Smooth muscle cell (in vitro differentiated cells): ENCODE measurements around the gene UGT1A8. TPM values are rescaled to one million over a fixed set of nuclear protein-coding genes. Genes with fewer than 3 reads are reported as not detected.

Source experiments
- DNase-seq: peaks from one replicate; lab custom pipeline; 2025; ENCODE audit not compliant: unreplicated experiment; lab: John Stamatoyannopoulos, UW
- H2AFZ ChIP-seq: fragments of 200-600 bp; sonication (generic); 2 replicates; pipeline ENCODE4 v1.6.0; 2016; ENCODE audit warnings: antibody characterized with exemption, low read depth, mild to moderate bottlenecking
- H3F3A ChIP-seq: fragments of 200-600 bp; sonication (generic); 2 replicates; pipeline ENCODE4 v1.6.0; 2017; ENCODE audit warnings: antibody characterized with exemption, low read depth
- H3K27ac ChIP-seq: fragments of 200-600 bp; sonication (generic); 2 replicates; pipeline ENCODE4 v1.5.1; 2016; ENCODE audit warnings: low read depth, mild to moderate bottlenecking
- H3K27me3 ChIP-seq: fragments of 200-600 bp; sonication (generic); 2 replicates; pipeline ENCODE4 v1.6.1; 2016; ENCODE audit warnings: low read depth, mild to moderate bottlenecking
- H3K36me3 ChIP-seq: fragments of 200-600 bp; sonication (generic); 2 replicates; pipeline ENCODE4 v1.5.1; 2016; ENCODE audit warnings: low read depth
- H3K4me1 ChIP-seq: fragments of 200-600 bp; sonication (generic); 2 replicates; pipeline ENCODE4 v1.5.1; 2016; ENCODE audit warnings: low read depth
- H3K4me2 ChIP-seq: fragments of 200-600 bp; sonication (generic); 2 replicates; pipeline ENCODE4 v1.6.0; 2016; ENCODE audit warnings: mild to moderate bottlenecking
- H3K4me3 ChIP-seq: fragments of 200-600 bp; sonication (generic); 2 replicates; pipeline ENCODE4 v1.5.1; 2016; ENCODE audit warnings: mild to moderate bottlenecking
- H3K79me2 ChIP-seq: fragments of 200-600 bp; sonication (generic); 2 replicates; pipeline ENCODE4 v1.6.0; 2016; ENCODE audit warnings: low read depth, mild to moderate bottlenecking
- H3K9ac ChIP-seq: fragments of 200-600 bp; sonication (generic); 2 replicates; pipeline ENCODE4 v1.6.0; 2016; ENCODE audit warnings: low read depth
- H3K9me3 ChIP-seq: fragments of 200-600 bp; sonication (generic); replicated peaks from 2 replicates; pipeline ENCODE4 v1.5.1; 2016; ENCODE audit warnings: low read depth
- H4K20me1 ChIP-seq: fragments of 200-600 bp; sonication (generic); 2 replicates; pipeline ENCODE4 v1.6.0; 2016; ENCODE audit warnings: low read depth
- WGBS: methylation state at CpG from one replicate; pipeline ENCODE4 v1.1.7; 2016; ENCODE audit warnings: low lambda C conversion rate; 5-methylcytosine and 5-hydroxymethylcytosine counted together
- polyA plus RNA-seq: library from polyadenylated mRNA; unstranded; fragments of >200 nt; fragmentation: Nextera tagmentation; extraction: Ambion mirVana; gene quantifications from 2 replicates; pipeline ENCODE4 v1.2.1, GENCODE V29; 2016
- total RNA-seq: library from RNA; depleted of rRNA; stranded (reverse); fragments of >200 nt; gene quantifications from 2 replicates; pipeline ENCODE4 v1.2.3, GENCODE V29; 2014
- TF ChIP-seq, protein P1 (sequence below): fragments of 200-600 bp; sonication (generic); IDR thresholded peaks from 2 replicates; pipeline ENCODE4 v1.5.1; 2017; ENCODE audit warnings: borderline replicate concordance, mild to moderate bottlenecking, antibody characterized with exemption; ENCODE audit not compliant: insufficient read depth, poor library complexity, severe bottlenecking

The UGT1A8 gene
- total and polyA plus RNA-seq, 2 experiments from 2014 or later, result not detected

DNA sequence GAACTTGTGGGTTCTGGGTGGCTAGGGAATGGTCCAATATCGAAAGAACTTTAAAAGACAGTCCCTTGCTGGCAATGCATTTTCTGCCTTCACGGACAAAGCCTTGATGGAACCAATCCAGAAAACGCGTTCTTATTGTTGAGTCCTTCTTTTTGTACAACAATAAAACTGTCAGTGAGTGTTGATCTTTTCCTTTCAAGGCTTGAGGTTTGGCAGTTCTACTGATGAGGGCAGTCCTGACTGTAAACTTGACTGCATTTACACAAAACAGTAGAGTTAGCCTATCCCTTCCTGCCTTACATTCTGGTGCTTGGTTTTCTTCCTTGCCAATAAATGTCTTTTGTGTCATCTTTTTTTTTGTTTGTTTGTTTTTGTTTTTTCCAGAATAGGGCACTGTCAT is 61.8 kb downstream of the UGT1A8 start:
- 67% methylated on average over 4 of the region's 4 CpGs for WGBS
- Histone ChIP-seq H3K4me2 (no peak overlapping the region), H3F3A (no peaks in the 10 kb centered on the region), H3K4me3 (no peak overlapping the region), H3K36me3 (no peaks in the 10 kb centered on the region), H3K9ac (no peak overlapping the region), H3K4me1 (no peaks in the 10 kb centered on the region), H2AFZ (no peak overlapping the region), H3K27ac (no peak overlapping the region), H3K27me3 (no peaks in the 10 kb centered on the region), H4K20me1 (no peaks in the 10 kb centered on the region), H3K79me2 (no peaks in the 10 kb centered on the region), H3K9me3 (no peaks in the 10 kb centered on the region)
- TF ChIP-seq, protein P1, sequence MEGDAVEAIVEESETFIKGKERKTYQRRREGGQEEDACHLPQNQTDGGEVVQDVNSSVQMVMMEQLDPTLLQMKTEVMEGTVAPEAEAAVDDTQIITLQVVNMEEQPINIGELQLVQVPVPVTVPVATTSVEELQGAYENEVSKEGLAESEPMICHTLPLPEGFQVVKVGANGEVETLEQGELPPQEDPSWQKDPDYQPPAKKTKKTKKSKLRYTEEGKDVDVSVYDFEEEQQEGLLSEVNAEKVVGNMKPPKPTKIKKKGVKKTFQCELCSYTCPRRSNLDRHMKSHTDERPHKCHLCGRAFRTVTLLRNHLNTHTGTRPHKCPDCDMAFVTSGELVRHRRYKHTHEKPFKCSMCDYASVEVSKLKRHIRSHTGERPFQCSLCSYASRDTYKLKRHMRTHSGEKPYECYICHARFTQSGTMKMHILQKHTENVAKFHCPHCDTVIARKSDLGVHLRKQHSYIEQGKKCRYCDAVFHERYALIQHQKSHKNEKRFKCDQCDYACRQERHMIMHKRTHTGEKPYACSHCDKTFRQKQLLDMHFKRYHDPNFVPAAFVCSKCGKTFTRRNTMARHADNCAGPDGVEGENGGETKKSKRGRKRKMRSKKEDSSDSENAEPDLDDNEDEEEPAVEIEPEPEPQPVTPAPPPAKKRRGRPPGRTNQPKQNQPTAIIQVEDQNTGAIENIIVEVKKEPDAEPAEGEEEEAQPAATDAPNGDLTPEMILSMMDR, result no peak
- DNase-seq, result no peak

DNA sequence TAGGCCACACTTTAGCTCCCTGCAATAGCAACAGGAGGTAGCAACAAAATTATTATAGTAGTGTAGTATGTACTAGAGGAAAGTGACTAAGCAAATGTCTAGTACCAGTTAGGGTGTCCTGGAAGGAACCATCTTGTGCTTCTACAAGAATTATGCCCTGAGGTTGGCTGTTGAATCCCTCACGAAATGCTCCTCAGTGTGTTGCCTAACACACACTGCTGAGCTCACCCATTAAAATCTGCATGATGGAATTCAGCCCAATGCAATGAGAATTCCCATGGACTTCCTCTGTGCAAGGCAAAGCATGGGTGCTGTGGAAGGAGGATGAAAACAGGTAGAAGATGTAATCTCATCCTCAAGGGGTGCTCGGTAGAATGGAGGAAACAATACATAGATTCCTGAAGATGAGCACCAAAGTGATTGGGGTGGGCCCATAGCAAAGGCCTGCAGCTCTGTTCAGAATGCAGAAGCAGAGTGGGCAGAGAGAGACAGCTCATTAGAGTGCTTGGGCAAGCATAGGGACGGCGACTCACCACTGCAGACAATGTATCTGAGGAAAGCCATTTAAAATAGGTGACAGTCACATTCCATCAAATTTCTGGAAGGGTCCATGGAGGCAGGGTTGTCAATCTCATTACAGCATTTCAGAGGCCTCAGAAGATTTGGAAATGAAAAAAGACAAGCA is 63.1 kb downstream of the UGT1A8 start:
- Histone ChIP-seq H3K9ac (no peak overlapping the region), H3K27ac (no peak overlapping the region), H4K20me1 (no peaks in the 10 kb centered on the region), H3K4me3 (no peak overlapping the region), H3K27me3 (no peaks in the 10 kb centered on the region), H3F3A (no peaks in the 10 kb centered on the region), H3K4me1 (no peaks in the 10 kb centered on the region), H3K79me2 (no peaks in the 10 kb centered on the region), H2AFZ (no peak overlapping the region), H3K36me3 (no peaks in the 10 kb centered on the region), H3K9me3 (no peaks in the 10 kb centered on the region), H3K4me2 (no peak overlapping the region)
- TF ChIP-seq, protein P1, result no peak
- WGBS, result 93% methylated on average over 4 of the region's 4 CpGs
- DNase-seq, result no peak

DNA sequence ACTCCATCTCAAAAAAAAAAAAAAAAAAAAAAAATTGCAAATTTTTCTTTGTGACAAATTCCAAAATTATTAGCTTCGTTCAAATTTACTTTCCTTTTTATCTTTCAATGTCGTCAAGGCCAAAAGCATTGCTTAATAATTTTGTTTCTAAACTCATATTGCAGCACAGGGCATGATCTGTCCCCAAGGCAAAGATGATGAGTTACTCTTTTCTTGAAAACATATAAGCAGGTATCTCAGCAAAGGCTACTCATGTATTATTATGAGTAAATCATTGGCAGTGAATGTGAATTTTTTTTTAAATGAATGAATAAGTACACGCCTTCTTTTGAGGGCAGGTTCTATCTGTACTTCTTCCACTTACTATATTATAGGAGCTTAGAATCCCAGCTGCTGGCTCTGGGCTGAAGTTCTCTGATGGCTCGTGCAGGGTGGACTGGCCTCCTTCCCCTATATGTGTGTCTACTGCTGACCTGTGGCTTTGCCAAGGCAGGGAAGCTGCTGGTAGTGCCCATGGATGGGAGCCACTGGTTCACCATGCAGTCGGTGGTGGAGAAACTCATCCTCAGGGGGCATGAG is 64.2 kb downstream of the UGT1A8 start, which contains the start of gene UGT1A7:
UGT1A7 (plus strand) TSS at position 381 of the 579 bp plus-strand sequence; CDS start at position 418, 37 bp downstream.
- TF ChIP-seq, protein P1, result no peak
- Histone ChIP-seq H3K4me3 (no peak within 1 kb of the TSS), H3K9ac (no peak within 1 kb of the TSS), H3K4me2 (no peak within 1 kb of the TSS), H3F3A (no peaks in the 10 kb centered on the region), H4K20me1 (no peaks in the 10 kb centered on the region), H3K36me3 (no peaks in the 10 kb centered on the region), H2AFZ (no peak within 1 kb of the TSS), H3K27ac (no peak within 1 kb of the TSS), H3K9me3 (no peaks in the 10 kb centered on the region), H3K27me3 (no peaks in the 10 kb centered on the region), H3K4me1 (no peaks in the 10 kb centered on the region), H3K79me2 (no peaks in the 10 kb centered on the region)
- WGBS, result 89% methylated on average over 5 of the region's 5 CpGs
- no peak for DNase-seq

DNA sequence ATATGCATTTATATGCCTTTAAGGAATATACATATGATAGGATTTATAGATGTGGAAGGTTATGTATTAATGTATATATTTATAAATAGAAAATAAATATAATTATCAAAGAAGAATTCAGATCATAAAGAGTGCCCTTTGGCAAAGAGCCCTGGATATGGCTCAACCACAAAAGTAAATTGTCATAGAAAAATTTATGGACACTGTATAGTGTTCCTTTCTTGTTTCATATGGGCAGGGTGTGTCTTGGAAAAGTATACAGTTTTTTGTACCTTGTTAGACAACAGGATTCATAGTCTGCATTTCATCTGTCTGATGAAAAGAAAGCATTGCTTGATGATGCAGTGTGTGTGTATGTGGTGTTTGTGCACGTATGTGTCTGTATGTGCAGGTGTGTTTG is 67.2 kb downstream of the UGT1A8 start:
- H3K4me1 ChIP-seq, result no peaks in the 10 kb centered on the region
- H3K9ac ChIP-seq, result no peak overlapping the region
- H3K36me3 ChIP-seq, result no peaks in the 10 kb centered on the region
- H3K27me3 ChIP-seq, result no peaks in the 10 kb centered on the region
- no peaks in the 10 kb centered on the region for H3F3A ChIP-seq
- 90% methylated on average over 1 of the region's 1 CpG for WGBS
- no peaks in the 10 kb centered on the region for H4K20me1 ChIP-seq
- TF ChIP-seq, protein P1, result no peak
- H3K9me3 ChIP-seq, result no peaks in the 10 kb centered on the region
- no peak overlapping the region for H2AFZ ChIP-seq
- H3K4me2 ChIP-seq, result no peak overlapping the region
- H3K79me2 ChIP-seq, result no peaks in the 10 kb centered on the region
- DNase-seq, result no peak
- no peak overlapping the region for H3K4me3 ChIP-seq
- no peak overlapping the region for H3K27ac ChIP-seq
